K562 (cell line): Measurements from ENCODE around the gene SPTSSA. TPM values are rescaled to one million over a fixed set of nuclear protein-coding genes. Genes with fewer than 3 reads are reported as not detected.

Source experiments
- BHLHE40 ChIP-seq: IDR thresholded peaks from 2 replicates; pipeline ENCODE4 v1.6.1; 2011; ENCODE audit warnings: low read length, improper control_type of control experiment
- CBFA2T3 ChIP-seq: fragments of 450-650 bp; IDR thresholded peaks from 2 replicates; pipeline ENCODE4 v1.6.1; 2017
- CUX1 ChIP-seq: fragments of 200-800 bp; sonication (Bioruptor generic); IDR thresholded peaks from 2 replicates; pipeline ENCODE4 v1.6.1; 2016; ENCODE audit warnings: missing genetic modification characterization, missing compliant biosample characterization
- FOSL1 ChIP-seq: fragments of 200-800 bp; sonication (Bioruptor generic); conservative IDR thresholded peaks from 2 replicates; pipeline ENCODE4 v1.6.1; 2016; ENCODE audit warnings: missing genetic modification characterization, missing compliant biosample characterization
- NEUROD1 ChIP-seq: fragments of 150-350 bp; IDR thresholded peaks from 2 replicates; pipeline ENCODE4 v1.6.1; 2014; ENCODE audit warnings: borderline replicate concordance, low read length, low read depth; ENCODE audit not compliant: partially characterized antibody
- NR1H2 ChIP-seq: sonication (generic); formaldehyde crosslinking; IDR thresholded peaks from 2 replicates; pipeline ENCODE4 v1.4.0; 2020; ENCODE audit warnings: mild to moderate bottlenecking, missing genetic modification reagents
- RBBP5 ChIP-seq: fragments of 200-600 bp; sonication (generic); IDR thresholded peaks from 2 replicates; pipeline ENCODE4 v1.6.1; 2012; ENCODE audit warnings: borderline replicate concordance, mild to moderate bottlenecking, low read length, control low read depth, inconsistent platforms; ENCODE audit not compliant: insufficient read depth, poor library complexity, severe bottlenecking
- TARDBP ChIP-seq: fragments of 450-650 bp; IDR thresholded peaks from 2 replicates; pipeline ENCODE4 v1.6.1; 2016
- TCF15 ChIP-seq: fragments of 250-450 bp; sonication (Bioruptor Pico); IDR thresholded peaks from 2 replicates; pipeline ENCODE4 v1.8.0; 2022; ENCODE audit warnings: moderate library complexity, mild to moderate bottlenecking, inconsistent platforms
- USF1 ChIP-seq: sonication (generic); formaldehyde crosslinking; IDR thresholded peaks from 2 replicates; pipeline ENCODE4 v1.9.0; 2022; ENCODE audit warnings: mild to moderate bottlenecking, missing genetic modification reagents
- VEZF1 ChIP-seq: fragments of 200-800 bp; sonication (Bioruptor generic); IDR thresholded peaks from 2 replicates; pipeline ENCODE4 v1.6.1; 2017; ENCODE audit warnings: missing genetic modification characterization, missing compliant biosample characterization
- ZNF184 ChIP-seq: sonication (generic); formaldehyde crosslinking; IDR thresholded peaks from 2 replicates; pipeline ENCODE4 v1.5.0; 2020; ENCODE audit warnings: missing genetic modification reagents
- ZNF785 ChIP-seq: fragments of 250-450 bp; sonication (Bioruptor Pico); IDR thresholded peaks from 2 replicates; pipeline ENCODE4 v1.4.0; 2020; ENCODE audit warnings: mild to moderate bottlenecking
- polyA plus RNA-seq, 8 experiments: library from polyadenylated mRNA; depleted of rRNA in 4 of 8; stranded (reverse) in 5 of 8; unstranded in 3 of 8; fragments of >200 nt; fragmentation: Nextera tagmentation in 2 of 8; fragmentation: Illumina TruSeq in 1 of 8; extraction: Ambion mirVana in 2 of 8; extraction: Trizol in 1 of 8; gene quantifications; 2 replicates each; pipeline versions ENCODE4 v1.2.1 to v1.2.3, GENCODE V29; 2011 to 2014; ENCODE audit warnings: inconsistent platforms in 1 of 8, missing spikeins in 1 of 8
- total RNA-seq, 7 experiments: library from RNA; depleted of rRNA in 6 of 7; stranded (reverse); fragments of >200 nt in 6 of 7; fragmentation: Illumina TruSeq in 2 of 7; extraction: Trizol in 2 of 7; gene quantifications; 2 replicates each; pipeline versions ENCODE4 v1.2.1 to v1.2.3, GENCODE V29; 2011 to 2021; ENCODE audit warnings: low replicate concordance in 1 of 7
- TF ChIP-seq, protein P1 (sequence below): IDR thresholded peaks from 2 replicates; pipeline ENCODE4 v1.6.1; 2011; ENCODE audit warnings: borderline replicate concordance, low read depth, mild to moderate bottlenecking, moderate library complexity, low read length; ENCODE audit not compliant: insufficient read depth, poor library complexity, severe bottlenecking
- TF ChIP-seq, protein P2 (sequence below), 2 experiments: fragments of 450-650 bp in 1 of 2; sonication (generic) in 1 of 2; formaldehyde crosslinking; conservative IDR thresholded peaks; 2 replicates each; pipeline versions ENCODE4 v1.4.0 to v1.8.1; 2020 to 2022; ENCODE audit warnings: mild to moderate bottlenecking in 1 of 2, missing genetic modification reagents in 1 of 2

Gene SPTSSA
- total and polyA plus RNA-seq, 9 of the 15 experiments (the other 6 are each of a cell fraction or from before 2014, with no cell fraction given) = 6.8 to 35.7 (median 22.0) TPM

DNA sequence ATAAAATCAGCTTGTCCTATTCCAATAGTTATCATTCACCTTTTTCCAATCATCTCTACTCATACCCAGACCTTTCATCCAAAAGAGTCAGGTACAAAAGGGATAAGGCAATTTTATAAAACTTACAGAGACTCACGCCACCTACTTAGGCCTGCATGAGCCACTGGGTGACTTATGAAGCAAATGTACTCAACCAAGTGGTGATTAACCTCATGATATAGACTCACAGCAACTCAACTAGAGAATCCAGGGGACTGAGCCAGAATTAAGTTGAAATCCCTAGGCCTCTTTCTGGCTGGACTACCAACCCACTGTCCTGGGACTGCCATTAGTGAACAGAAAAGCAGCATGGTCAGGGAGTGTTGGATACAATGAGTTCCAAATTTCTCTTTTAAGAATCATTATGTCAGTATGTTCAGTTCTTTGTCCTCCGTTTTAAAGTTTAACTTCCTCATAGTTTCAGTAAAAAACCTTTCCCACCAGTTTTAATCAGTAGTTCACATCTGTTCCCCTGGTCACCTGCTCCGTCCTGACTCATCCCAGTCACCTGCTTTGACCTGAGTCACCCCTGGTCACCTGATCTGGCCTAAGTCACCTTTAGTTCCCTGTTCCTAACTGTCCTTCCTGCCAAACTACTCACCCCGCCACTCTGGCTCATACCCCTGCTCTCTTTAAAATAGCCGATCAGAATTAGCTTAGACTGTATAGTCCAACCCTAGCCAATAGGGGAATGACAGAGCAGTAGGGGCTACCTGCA lies 36.8 kb downstream of the SPTSSA start (continued):
- no peak for TF ChIP-seq VEZF1 (CRISPR knock-in tag)
- peak; percentile 77 for TF ChIP-seq USF1
- TF ChIP-seq BHLHE40 = peak; percentile 45
- no peak for TF ChIP-seq TARDBP
- 0 out of 2 replicates have a peak, but pooled peaks have one; percentile 27 for TF ChIP-seq CBFA2T3
- peak; percentile 49 for TF ChIP-seq RBBP5
- TF ChIP-seq, protein P1, sequence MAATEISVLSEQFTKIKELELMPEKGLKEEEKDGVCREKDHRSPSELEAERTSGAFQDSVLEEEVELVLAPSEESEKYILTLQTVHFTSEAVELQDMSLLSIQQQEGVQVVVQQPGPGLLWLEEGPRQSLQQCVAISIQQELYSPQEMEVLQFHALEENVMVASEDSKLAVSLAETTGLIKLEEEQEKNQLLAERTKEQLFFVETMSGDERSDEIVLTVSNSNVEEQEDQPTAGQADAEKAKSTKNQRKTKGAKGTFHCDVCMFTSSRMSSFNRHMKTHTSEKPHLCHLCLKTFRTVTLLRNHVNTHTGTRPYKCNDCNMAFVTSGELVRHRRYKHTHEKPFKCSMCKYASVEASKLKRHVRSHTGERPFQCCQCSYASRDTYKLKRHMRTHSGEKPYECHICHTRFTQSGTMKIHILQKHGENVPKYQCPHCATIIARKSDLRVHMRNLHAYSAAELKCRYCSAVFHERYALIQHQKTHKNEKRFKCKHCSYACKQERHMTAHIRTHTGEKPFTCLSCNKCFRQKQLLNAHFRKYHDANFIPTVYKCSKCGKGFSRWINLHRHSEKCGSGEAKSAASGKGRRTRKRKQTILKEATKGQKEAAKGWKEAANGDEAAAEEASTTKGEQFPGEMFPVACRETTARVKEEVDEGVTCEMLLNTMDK = no peak
- TF ChIP-seq NEUROD1 = no peak
- no peak for TF ChIP-seq TCF15
- no peak for TF ChIP-seq ZNF184
- TF ChIP-seq ZNF785 (CRISPR knock-in tag) = no peak
- TF ChIP-seq CUX1 (CRISPR knock-in tag) = no peak
- TF ChIP-seq, protein P2, sequence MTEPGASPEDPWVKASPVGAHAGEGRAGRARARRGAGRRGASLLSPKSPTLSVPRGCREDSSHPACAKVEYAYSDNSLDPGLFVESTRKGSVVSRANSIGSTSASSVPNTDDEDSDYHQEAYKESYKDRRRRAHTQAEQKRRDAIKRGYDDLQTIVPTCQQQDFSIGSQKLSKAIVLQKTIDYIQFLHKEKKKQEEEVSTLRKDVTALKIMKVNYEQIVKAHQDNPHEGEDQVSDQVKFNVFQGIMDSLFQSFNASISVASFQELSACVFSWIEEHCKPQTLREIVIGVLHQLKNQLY (CRISPR knock-in tag; conservative IDR thresholded peaks at IDR 0.05) = no peak
- TF ChIP-seq FOSL1 (tag) = peak; percentile 92
- TF ChIP-seq NR1H2 (CRISPR knock-in tag) = no peak
